CD4-positive, alpha-beta T cell treated with Interleukin-15 for 4 hours (primary cell): ENCODE data around the gene ABHD4.

Source experiments
- DNase-seq: peaks from one replicate; pipeline ENCODE4 v3.0.0-alpha.2; 2020; ENCODE audit warnings: low spot score

The ABHD4 gene

GRCh38 chr14:22598099-22598895 lies at the start of gene ABHD4:
ABHD4 (plus strand) TSS chr14:22598300; CDS start chr14:22598307, 7 bp downstream.
- peak; percentile 55 for DNase-seq

GRCh38 chr14:22549324-22549962 lies 48.7 kb upstream of the ABHD4 start:
- DNase-seq: no peak

GRCh38 chr14:22549981-22550673 lies 48.0 kb upstream of the ABHD4 start:
- DNase-seq: peak; percentile 85

GRCh38 chr14:22551605-22551997 lies 46.5 kb upstream of the ABHD4 start:
- no peak for DNase-seq

- no peak for DNase-seq
These were observed 45.9 kb upstream of the ABHD4 start for GRCh38 chr14:22552001-22552826.

- no peak for DNase-seq
These were observed 45.3 kb upstream of the ABHD4 start for GRCh38 chr14:22552827-22553076.

- no peak for DNase-seq
These were observed 44.7 kb upstream of the ABHD4 start for GRCh38 chr14:22553445-22553844.

- DNase-seq: peak; percentile 30
These were observed 44.1 kb upstream of the ABHD4 start for GRCh38 chr14:22553861-22554497.

GRCh38 chr14:22554498-22555383 lies 43.4 kb upstream of the ABHD4 start:
- DNase-seq: peak; percentile 44

GRCh38 chr14:22555384-22556011 lies 42.6 kb upstream of the ABHD4 start:
- peak; percentile 67 for DNase-seq

GRCh38 chr14:22556021-22556989 lies 41.8 kb upstream of the ABHD4 start:
- peak; percentile 99 for DNase-seq

- peak; percentile 87 for DNase-seq
These were observed 41.0 kb upstream of the ABHD4 start for GRCh38 chr14:22556990-22557623.

GRCh38 chr14:22557846-22558220 lies 40.3 kb upstream of the ABHD4 start:
- DNase-seq: peak; percentile 13

GRCh38 chr14:22558221-22558913 lies 39.7 kb upstream of the ABHD4 start:
- peak; percentile 76 for DNase-seq

- no peak for DNase-seq
These were observed 39.1 kb upstream of the ABHD4 start for GRCh38 chr14:22559041-22559440.

- DNase-seq: no peak
These were observed 37.3 kb upstream of the ABHD4 start for GRCh38 chr14:22560662-22561365.

- no peak for DNase-seq
These were observed 36.8 kb upstream of the ABHD4 start for GRCh38 chr14:22561366-22561660.
